Left kidney (tissue), 8 donors: ENCODE measurements around the gene OTUD4. TPM values are rescaled to one million over a fixed set of nuclear protein-coding genes. Genes with fewer than 3 reads are reported as not detected.
A peak's percentile ranks its signal among the peaks of the same experiment; 100 is the strongest.
"Not testable (repeated sequence)": the region's sequence is repeated elsewhere in the genome, so short reads cannot be mapped to it uniquely, and the experiment has no call there.

Experiments
- DNase-seq: peaks from one replicate; pipeline ENCODE4 v3.0.0-alpha.2; 2013
- long read RNA-seq, 8 donors: transcript quantifications; one replicate each; lab custom pipeline, GENCODE V29; 2026
- polyA plus RNA-seq: library from polyadenylated mRNA; unstranded; fragments of 120-200 nt; gene quantifications from one replicate; pipeline ENCODE4 v1.2.1, GENCODE V29; 2013; ENCODE audit not compliant: insufficient read length

The OTUD4 gene
- 46.4 TPM for polyA plus RNA-seq
- long read RNA-seq, donor 1, full-length matches to known transcripts = 2 of 2 reads
- long read RNA-seq, donor 1, partial matches to known transcripts = 0 of 2 reads
- long read RNA-seq, donor 1, other reads (novel, unspliced or antisense) = 0 of 2 reads
- long read RNA-seq, donor 2, full-length matches to known transcripts = 3 of 89 reads
- long read RNA-seq, donor 2, partial matches to known transcripts = 86 of 89 reads
- long read RNA-seq, donor 2, other reads (novel, unspliced or antisense) = 0 of 89 reads
- long read RNA-seq, donor 3, full-length matches to known transcripts = 1 of 6 reads
- long read RNA-seq, donor 3, partial matches to known transcripts = 5 of 6 reads
- long read RNA-seq, donor 3, other reads (novel, unspliced or antisense) = 0 of 6 reads
- long read RNA-seq, donor 4, partial matches to known transcripts = 13 of 13 reads
- long read RNA-seq, donor 4, other reads (novel, unspliced or antisense) = 0 of 13 reads
- long read RNA-seq, donor 5 = 0 reads
- long read RNA-seq, donor 6, full-length matches to known transcripts = 2 of 2 reads
- long read RNA-seq, donor 6, partial matches to known transcripts = 0 of 2 reads
- long read RNA-seq, donor 6, other reads (novel, unspliced or antisense) = 0 of 2 reads
- long read RNA-seq, donor 7, full-length matches to known transcripts = 5 of 42 reads
- long read RNA-seq, donor 7, partial matches to known transcripts = 37 of 42 reads
- long read RNA-seq, donor 7, other reads (novel, unspliced or antisense) = 0 of 42 reads
- long read RNA-seq, donor 8, full-length matches to known transcripts = 1 of 1 reads
- long read RNA-seq, donor 8, partial matches to known transcripts = 0 of 1 reads
- long read RNA-seq, donor 8, other reads (novel, unspliced or antisense) = 0 of 1 reads

GRCh38 chr4:145180298-145181090, at the start of gene OTUD4:
Gene OTUD4 (minus strand): TSS chr4:145180589. CDS start chr4:145179973, 616 bp downstream.
- peak; percentile 93 for DNase-seq

- DNase-seq = not testable (repeated sequence)
These were observed 42.8 kb upstream of the OTUD4 start for GRCh38 chr4:145223228-145223627.

- not testable (repeated sequence) for DNase-seq
These were observed 41.1 kb upstream of the OTUD4 start for GRCh38 chr4:145221529-145221928.

- no peak for DNase-seq
These were observed 38.7 kb upstream of the OTUD4 start for GRCh38 chr4:145219090-145219489.

GRCh38 chr4:145218251-145218650, 37.9 kb upstream of the OTUD4 start:
- no peak for DNase-seq

GRCh38 chr4:145217349-145217748, 37.0 kb upstream of the OTUD4 start:
- DNase-seq = no peak

- no peak for DNase-seq
These were observed 36.1 kb upstream of the OTUD4 start for GRCh38 chr4:145216535-145216934.

GRCh38 chr4:145213245-145213644, 32.9 kb upstream of the OTUD4 start:
- no peak for DNase-seq

GRCh38 chr4:145207934-145208333, 27.5 kb upstream of the OTUD4 start:
- no peak for DNase-seq

GRCh38 chr4:145203410-145203809, 23.0 kb upstream of the OTUD4 start:
- DNase-seq = no peak

- DNase-seq = no peak
These were observed 20.0 kb upstream of the OTUD4 start for GRCh38 chr4:145200366-145200765.

- DNase-seq = no peak
These were observed 18.8 kb upstream of the OTUD4 start for GRCh38 chr4:145199051-145199716.

GRCh38 chr4:145196747-145197146, 16.4 kb upstream of the OTUD4 start:
- no peak for DNase-seq

GRCh38 chr4:145195167-145195952, 15.0 kb upstream of the OTUD4 start:
- no peak for DNase-seq

- DNase-seq = no peak
These were observed 9.6 kb upstream of the OTUD4 start for GRCh38 chr4:145189981-145190380.

GRCh38 chr4:145186729-145187128, 6.3 kb upstream of the OTUD4 start:
- no peak for DNase-seq

- no peak for DNase-seq
These were observed 3.2 kb upstream of the OTUD4 start for GRCh38 chr4:145183581-145183980.

GRCh38 chr4:145183023-145183422, 2.6 kb upstream of the OTUD4 start:
- no peak for DNase-seq

GRCh38 chr4:145182222-145182621, 1.8 kb upstream of the OTUD4 start:
- no peak for DNase-seq

GRCh38 chr4:145181091-145181501, 707 bp upstream of the OTUD4 start:
- no peak for DNase-seq

GRCh38 chr4:145179861-145180297, 510 bp downstream of the OTUD4 start:
- peak; percentile 18 for DNase-seq
